Activated naive CD8-positive, alpha-beta T cell (primary cell): ENCODE results near the gene IDH3B.
"Not testable (repeated sequence)": the region's sequence is repeated elsewhere in the genome, so short reads cannot be mapped to it uniquely, and the experiment has no call there.

Experiments
- H3K27ac Mint-ChIP-seq: one replicate; pipeline ENCODE4 v1.8.0; 2021; ENCODE audit warnings: mixed read lengths
- H3K27me3 Mint-ChIP-seq: one replicate; pipeline ENCODE4 v1.8.0; 2021; ENCODE audit warnings: mixed read lengths
- H3K36me3 Mint-ChIP-seq: one replicate; pipeline ENCODE4 v1.8.0; 2021; ENCODE audit warnings: mixed read lengths
- H3K4me1 Mint-ChIP-seq: one replicate; pipeline ENCODE4 v1.8.0; 2021; ENCODE audit warnings: low read depth, mixed read lengths
- H3K4me3 Mint-ChIP-seq: one replicate; pipeline ENCODE4 v1.8.0; 2021; ENCODE audit warnings: mild to moderate bottlenecking, mixed read lengths
- H3K9me3 Mint-ChIP-seq: one replicate; pipeline ENCODE4 v1.8.0; 2021; ENCODE audit warnings: low read depth, mixed read lengths

Gene IDH3B

DNA sequence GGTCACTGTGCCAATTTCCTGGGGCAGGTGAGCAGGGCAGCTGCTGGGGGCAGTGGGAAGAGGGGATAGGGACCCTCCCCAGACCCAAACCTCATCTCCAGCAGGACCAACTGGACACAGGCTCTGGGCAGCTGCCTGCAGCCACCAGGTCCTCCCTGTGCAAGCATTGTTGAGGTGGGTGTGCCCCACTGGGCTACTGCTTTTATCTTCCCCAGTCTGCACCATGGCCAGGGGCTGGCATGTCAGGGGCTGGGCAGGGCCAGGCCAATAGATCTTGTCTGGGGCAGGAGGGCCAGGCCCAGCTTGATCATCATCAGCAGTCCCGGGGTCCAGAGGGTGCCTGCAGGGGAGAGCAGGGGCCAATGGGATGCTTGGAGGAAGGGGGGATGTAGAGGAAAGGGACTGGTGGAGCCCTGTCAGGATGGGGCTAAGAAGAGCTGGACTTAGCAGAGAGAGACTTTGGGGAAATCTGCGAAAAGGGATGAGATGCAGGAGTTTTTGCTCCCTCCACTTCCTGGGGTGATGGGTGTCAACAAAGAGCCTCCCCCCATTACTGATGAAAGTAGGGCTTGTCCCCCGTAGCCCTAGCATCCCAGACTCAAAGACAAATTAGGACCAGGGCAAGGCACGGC lies 34.3 kb upstream of the IDH3B start:
- Mint-ChIP-seq H3K4me3 (no peak overlapping the region), H3K9me3 (no peaks in the 10 kb centered on the region), H3K36me3 (no peaks in the 10 kb centered on the region), H3K4me1 (peaks cover 2% of the 10 kb centered on the region), H3K27me3 (peaks cover 9% of the 10 kb centered on the region), H3K27ac (no peak overlapping the region)

DNA sequence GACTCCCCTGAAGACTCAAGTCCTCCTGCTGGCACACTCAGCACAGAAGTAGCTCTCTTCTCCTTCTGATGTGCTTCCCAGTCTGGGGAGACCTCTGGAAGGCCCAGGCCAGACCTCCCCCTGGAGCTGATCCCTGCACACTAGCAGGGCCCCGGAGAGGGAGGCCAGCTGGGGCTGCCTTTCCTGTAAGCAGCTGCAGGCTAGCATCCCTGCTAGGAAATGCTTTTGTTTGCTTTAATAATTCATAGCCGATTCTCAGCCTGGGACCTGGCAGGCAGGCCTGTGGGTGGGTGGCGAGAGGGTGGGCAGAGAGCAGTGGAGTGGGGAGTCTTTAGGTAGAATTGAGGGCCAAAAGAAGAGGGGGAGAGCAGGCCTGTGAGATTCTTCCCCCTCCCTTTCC lies 33.8 kb upstream of the IDH3B start:
- Mint-ChIP-seq H3K4me3 (no peak overlapping the region), H3K27me3 (peaks cover 9% of the 10 kb centered on the region), H3K9me3 (no peaks in the 10 kb centered on the region), H3K27ac (no peak overlapping the region), H3K4me1 (peaks cover 2% of the 10 kb centered on the region), H3K36me3 (no peaks in the 10 kb centered on the region)

DNA sequence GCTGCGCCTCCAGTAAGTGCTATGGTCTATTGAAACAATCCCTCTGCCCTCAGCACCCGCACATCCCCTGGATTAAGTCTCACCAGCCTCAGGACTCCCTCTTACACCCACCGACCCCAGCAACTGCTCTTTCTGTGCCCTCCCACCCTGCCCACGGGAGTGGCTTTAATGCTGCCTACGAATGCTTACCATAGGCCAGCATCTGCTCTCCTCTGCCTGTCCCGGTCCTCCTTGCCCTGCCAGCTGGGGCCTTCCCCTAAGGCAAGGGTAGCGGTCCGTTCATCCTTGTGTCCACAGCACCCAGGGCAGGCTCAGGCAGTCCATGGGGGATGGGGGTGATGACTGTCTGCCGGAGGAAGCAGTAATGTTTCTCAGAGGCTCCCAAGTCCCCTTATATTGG lies 32.6 kb upstream of the IDH3B start:
- H3K27ac Mint-ChIP-seq = no peak overlapping the region
- H3K27me3 Mint-ChIP-seq = peaks cover 11% of the 10 kb centered on the region
- H3K4me1 Mint-ChIP-seq = peaks cover 7% of the 10 kb centered on the region
- no peaks in the 10 kb centered on the region for H3K36me3 Mint-ChIP-seq
- H3K9me3 Mint-ChIP-seq = no peaks in the 10 kb centered on the region
- H3K4me3 Mint-ChIP-seq = no peak overlapping the region

DNA sequence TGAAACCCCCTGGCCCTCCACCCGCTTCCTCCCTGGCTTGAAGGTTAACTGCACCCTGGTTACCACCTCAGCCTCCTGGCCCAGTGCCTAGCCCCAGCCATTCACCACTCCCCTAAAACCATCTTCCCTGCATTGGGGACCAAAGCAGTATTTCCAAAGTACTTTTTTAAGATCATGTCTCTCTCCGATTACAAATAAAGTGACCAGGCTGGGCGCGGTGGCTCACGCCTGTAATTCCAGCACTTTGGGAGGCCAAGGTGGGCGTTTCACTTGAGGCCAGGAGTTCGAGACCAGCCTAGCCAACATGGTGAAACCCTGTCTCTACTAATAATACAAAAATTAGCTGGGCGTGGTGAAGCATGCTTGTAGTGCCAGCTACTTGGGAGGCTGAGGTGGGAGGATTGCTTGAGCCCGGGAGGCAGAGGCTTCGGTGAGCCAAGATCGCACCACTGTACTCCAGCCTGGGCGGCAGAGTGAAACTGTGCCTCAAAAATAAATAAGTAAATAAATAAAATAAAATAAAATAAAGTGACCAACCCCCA lies 32.0 kb upstream of the IDH3B start:
- H3K27ac Mint-ChIP-seq, H3K36me3 Mint-ChIP-seq, H3K4me3 Mint-ChIP-seq, H3K9me3 Mint-ChIP-seq: not testable (repeated sequence)
- peaks cover 12% of the 10 kb centered on the region for H3K4me1 Mint-ChIP-seq
- H3K27me3 Mint-ChIP-seq = peaks cover 14% of the 10 kb centered on the region

DNA sequence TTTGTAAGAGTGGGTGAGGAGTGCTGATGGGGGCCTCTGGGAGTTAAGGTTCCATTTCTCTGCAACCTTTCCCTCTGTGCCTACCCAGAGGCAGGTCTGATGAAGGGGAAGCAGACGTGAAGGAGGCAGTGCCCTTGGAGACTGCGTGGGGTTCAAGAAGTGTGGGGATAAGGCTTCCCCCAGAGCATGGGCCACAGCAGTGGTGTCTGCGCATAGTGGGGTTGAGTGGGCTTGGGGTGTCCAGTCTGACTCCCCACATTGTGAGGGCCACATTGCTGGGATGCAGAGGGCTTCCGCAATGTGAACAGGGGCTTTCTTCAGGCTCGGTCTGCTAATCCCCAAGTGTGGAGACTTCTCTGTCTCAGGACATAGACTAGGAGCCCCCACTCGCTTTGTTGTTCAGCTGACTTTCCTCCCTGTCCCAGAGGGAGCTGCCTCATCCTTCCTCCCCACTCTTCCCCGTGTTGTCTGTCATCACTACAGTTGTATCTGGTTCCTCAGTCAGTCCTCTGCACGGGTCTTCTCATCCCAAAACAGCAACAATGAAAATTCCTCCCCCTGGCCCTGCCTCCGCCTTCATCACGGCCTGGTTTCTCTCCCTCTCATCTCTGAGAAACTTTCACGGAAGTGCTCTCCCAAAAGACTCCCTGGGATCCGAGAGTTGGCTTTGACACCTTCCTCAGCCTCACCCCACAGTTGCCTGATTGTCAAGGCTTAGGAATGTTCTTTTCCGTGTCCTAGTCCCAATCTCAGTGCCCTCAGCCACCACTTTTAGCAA lies 31.4 kb upstream of the IDH3B start:
- Mint-ChIP-seq H3K4me3 (no peak overlapping the region), H3K9me3 (no peaks in the 10 kb centered on the region), H3K4me1 (peaks cover 15% of the 10 kb centered on the region), H3K27ac (no peak overlapping the region), H3K27me3 (peaks cover 14% of the 10 kb centered on the region), H3K36me3 (no peaks in the 10 kb centered on the region)

DNA sequence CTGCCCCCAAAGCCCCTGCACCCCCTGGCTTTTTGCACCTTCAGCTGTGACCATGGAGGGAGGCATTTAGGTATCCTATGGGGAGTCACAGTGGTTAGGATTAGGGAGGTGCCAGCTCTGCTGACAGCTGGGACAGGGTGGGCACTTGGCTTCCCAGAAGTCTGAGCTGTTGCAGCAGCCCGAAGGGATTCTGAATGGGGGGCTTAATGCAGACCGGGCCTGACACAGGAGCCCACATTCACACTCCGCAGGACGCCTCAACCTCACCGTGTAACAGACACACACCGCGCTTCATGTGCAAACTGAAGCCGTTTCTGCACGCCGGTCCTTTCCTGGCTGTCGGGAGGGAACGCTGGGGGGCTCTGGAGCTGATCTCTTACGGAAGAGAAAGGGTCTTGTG lies 30.5 kb upstream of the IDH3B start:
- Mint-ChIP-seq H3K36me3 (no peaks in the 10 kb centered on the region), H3K4me1 (peaks cover 15% of the 10 kb centered on the region), H3K4me3 (no peak overlapping the region), H3K27me3 (peaks cover 14% of the 10 kb centered on the region), H3K27ac (no peak overlapping the region), H3K9me3 (no peaks in the 10 kb centered on the region)

DNA sequence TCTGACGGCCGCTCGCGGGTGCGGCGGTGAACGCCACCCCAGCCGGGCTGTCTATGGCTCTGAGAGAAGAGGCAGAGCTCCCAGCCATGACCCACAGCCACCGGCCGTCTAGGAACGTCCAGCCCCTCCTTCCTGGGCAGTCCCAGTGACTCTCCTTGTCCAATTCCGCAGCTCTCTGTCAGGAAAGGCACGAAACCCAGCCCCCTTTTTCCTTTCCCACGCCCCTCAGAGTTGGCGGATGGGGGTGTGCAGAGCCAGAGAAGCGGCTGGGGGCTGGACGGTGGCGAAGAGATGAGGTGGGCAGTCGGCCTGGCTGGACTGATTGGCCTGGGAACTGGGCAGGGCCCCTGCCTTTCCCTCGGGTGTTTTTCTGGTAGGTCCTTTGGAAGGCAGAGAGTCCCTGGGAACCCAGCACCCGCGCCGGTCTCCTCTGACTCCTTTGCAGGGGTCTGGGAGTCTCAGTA lies 30.0 kb upstream of the IDH3B start:
- Mint-ChIP-seq H3K9me3 (no peaks in the 10 kb centered on the region), H3K4me3 (peak overlapping the region; percentile 20), H3K36me3 (no peaks in the 10 kb centered on the region), H3K27me3 (peaks cover 14% of the 10 kb centered on the region), H3K27ac (no peak overlapping the region), H3K4me1 (peaks cover 18% of the 10 kb centered on the region)

DNA sequence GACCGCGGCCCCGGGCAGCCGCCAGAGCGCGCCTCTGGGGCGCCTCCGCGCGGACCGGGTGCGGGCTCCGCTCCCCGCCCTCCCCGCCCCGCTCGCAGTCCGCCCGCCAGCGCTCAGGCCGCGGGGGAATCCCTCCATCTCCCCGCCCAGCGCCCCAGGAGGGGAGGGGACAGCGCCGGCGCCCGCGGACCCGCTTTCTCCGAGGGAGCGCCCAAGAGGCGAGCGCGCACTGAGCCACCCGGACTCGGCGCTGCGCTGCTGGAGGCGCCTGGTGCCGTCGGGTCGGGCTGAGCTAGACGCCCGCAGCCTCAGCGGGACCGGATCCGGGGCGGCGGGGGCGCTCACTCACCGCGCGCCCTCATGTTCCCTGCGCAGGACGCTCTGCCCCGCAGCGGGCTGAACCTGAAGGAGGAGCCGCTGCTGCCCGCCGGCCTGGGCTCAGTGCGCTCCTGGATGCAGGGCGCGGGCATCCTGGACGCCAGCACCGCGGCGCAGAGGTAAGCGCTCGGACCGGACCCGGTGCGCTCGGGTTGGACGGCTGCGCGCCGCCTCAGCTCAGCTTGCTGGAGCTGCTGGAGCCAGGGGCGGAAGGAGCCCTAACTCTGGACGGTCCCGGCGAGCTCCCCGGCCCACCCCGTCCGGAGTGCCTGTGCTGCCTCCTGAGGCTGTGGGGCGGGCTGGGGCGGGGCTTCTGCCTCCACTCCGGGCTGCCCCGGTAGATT lies 29.4 kb upstream of the IDH3B start:
- Mint-ChIP-seq H3K27ac (no peak overlapping the region), H3K4me1 (peaks cover 18% of the 10 kb centered on the region), H3K27me3 (peaks cover 14% of the 10 kb centered on the region), H3K4me3 (no peak overlapping the region), H3K36me3 (no peaks in the 10 kb centered on the region), H3K9me3 (no peaks in the 10 kb centered on the region)

DNA sequence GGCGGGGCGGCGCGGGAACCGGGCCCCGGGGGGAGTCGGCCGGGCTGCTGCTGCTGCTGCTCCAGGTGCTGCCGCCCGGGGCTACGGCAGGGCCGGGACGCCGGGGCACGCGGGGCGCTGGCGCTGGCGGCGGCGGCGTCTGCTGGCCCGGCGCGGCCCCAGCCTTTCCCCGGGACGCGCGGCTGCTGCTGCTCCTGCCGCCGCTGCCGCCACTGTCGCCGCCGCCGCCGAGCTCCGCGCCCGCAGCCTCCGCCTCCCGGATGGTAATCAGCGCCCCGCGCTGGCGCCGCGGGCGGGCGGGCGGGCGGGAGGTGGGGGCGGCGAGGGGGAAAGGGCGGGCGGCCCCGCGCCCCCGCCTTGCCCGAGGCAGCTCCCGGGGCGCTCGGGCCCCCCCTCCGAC lies 28.9 kb upstream of the IDH3B start:
- H3K27ac Mint-ChIP-seq = no peak overlapping the region
- H3K9me3 Mint-ChIP-seq = no peaks in the 10 kb centered on the region
- H3K27me3 Mint-ChIP-seq = peaks cover 14% of the 10 kb centered on the region
- no peak overlapping the region for H3K4me3 Mint-ChIP-seq
- peaks cover 23% of the 10 kb centered on the region for H3K4me1 Mint-ChIP-seq
- no peaks in the 10 kb centered on the region for H3K36me3 Mint-ChIP-seq

DNA sequence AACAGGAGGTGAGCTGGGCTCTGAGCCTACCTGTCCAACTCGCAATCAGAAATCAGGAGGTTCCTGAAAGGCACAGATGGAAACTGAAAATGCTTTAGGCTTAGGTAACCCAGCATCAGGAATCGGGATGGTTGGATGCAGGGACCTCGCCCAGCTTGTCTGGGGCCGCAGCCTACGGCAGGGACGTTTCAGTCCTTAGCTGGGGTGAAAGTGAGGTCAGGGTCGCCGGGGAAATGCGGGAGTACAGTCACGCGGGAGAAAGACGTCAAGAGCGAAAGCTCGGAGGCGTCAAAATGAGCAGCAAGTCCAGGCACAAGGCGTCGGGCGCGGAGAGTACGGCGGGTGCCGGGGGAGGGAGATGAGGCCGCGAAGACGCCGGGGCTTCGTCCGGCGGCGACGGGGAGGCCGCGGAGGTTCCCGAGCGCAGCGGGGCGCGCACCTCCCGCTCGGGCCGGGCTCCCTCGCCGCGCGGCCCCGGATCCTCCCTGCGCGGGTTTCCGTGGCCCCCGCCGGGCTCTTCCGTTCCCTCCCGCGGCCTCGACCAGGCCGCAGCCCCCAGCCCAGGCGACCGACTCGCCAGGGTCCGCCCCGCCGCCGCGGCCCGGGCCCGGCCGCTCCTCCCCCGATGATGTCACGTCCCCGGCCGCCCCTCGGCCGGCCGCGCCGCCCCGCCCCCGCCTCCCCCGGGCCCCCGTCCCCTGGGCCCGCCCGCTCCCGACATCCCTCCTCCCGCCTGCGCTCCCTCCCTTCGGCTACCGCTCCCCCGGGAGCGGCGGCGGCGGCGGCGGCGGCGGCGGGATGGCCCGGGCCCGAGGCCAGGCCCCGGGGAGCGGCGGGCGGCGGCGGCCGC lies 28.2 kb upstream of the IDH3B start, which contains the start of gene EBF4:
TSS of gene EBF4 (plus strand) at position 745 of the 850 bp plus-strand sequence. CDS start 866 bp downstream, outside the sequence.
- peak within 1 kb of the TSS; percentile 35 for H3K27ac Mint-ChIP-seq
- H3K4me1 Mint-ChIP-seq = peaks cover 29% of the 10 kb centered on the region
- peak within 1 kb of the TSS; percentile 90 for H3K4me3 Mint-ChIP-seq
- no peaks in the 10 kb centered on the region for H3K9me3 Mint-ChIP-seq
- no peaks in the 10 kb centered on the region for H3K36me3 Mint-ChIP-seq
- H3K27me3 Mint-ChIP-seq = peaks cover 14% of the 10 kb centered on the region

DNA sequence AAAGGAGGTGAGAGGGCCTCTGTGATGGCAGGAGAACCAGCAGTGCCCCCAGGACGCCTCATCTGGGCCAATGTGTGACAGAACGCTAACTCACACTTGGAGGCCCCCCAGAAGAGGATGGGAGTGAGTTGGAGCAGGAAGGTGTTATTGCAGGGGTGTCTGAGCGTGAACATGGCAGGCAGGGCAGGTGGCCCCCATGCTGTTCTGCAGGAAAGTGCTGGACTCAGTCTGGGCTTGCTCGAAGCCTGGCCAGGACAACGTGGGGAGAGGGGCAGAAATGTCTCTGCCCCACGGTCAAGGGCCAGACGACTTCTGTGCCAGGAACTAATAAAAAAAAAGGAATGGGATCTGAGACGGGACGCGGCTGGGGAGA lies 27.6 kb upstream of the IDH3B start:
- H3K27ac Mint-ChIP-seq = no peak overlapping the region
- H3K36me3 Mint-ChIP-seq = no peaks in the 10 kb centered on the region
- H3K4me3 Mint-ChIP-seq = peak overlapping the region; percentile 90
- no peaks in the 10 kb centered on the region for H3K9me3 Mint-ChIP-seq
- H3K27me3 Mint-ChIP-seq = peaks cover 14% of the 10 kb centered on the region
- H3K4me1 Mint-ChIP-seq = peaks cover 29% of the 10 kb centered on the region

DNA sequence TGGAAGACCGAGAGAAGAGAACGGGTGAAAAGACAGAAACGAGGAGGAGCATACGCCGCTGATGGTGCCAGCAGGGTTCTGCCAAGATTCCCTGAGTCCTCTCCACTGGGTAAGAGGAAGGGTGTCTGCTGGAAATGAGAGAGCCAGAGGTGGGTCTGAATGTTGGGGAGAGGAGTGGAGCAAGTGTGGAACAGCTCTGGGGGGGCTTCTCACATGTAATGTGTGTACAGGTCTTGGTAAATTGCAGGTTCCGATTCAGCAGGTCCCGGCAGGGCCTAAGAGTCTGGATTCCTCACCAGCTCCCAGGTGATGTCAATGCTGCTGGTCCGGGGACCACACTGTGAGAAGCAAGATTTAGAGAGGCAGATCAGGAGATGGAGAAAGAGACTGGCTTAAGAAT lies 27.1 kb upstream of the IDH3B start:
- Mint-ChIP-seq H3K4me1 (peaks cover 31% of the 10 kb centered on the region), H3K36me3 (no peaks in the 10 kb centered on the region), H3K9me3 (no peaks in the 10 kb centered on the region), H3K27ac (no peak overlapping the region), H3K27me3 (peaks cover 12% of the 10 kb centered on the region), H3K4me3 (peak overlapping the region; percentile 90)

DNA sequence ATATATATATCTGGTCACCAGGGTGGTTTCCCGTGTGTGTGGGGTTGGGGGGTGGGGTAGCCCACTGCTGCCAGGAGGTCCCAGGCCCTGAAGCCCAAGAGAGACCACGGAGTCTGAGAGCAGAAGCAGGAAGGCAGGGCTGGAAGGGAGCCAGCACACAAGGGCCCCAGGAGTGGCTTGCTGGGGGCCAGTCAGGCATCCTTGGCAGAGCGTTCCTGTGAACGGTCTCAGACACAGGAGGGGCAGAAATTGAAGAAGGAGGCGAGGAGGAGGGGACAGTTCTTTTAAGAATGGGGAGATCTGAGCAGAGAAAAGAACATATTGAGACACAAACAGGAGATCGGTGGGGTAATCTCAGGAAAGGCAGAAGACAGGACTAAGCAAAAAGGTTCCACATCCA lies 26.7 kb upstream of the IDH3B start:
- Mint-ChIP-seq H3K4me3 (peak overlapping the region; percentile 90), H3K36me3 (no peaks in the 10 kb centered on the region), H3K27me3 (peaks cover 11% of the 10 kb centered on the region), H3K9me3 (no peaks in the 10 kb centered on the region), H3K4me1 (peaks cover 31% of the 10 kb centered on the region), H3K27ac (no peak overlapping the region)

DNA sequence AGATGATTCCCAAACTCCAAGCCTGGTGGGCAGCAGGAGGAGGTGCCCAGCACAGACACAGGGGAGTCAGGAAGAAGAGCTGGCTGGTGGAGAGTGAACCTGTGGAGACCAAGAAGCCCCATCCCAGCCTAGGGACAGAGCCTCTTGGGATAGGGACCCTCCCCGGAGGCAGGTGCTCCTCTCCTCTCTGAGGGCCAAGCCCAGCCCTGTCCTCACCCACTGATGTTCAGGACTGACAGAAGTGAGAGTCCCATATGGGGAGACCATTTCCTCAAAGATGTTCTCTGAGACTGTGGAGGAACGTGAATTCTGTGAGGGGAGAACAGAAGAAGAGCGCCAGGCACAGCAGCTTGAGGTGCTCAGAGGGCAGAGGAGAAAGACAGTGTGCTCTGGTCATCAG lies 26.2 kb upstream of the IDH3B start:
- Mint-ChIP-seq H3K4me3 (no peak overlapping the region), H3K27ac (no peak overlapping the region), H3K4me1 (peaks cover 31% of the 10 kb centered on the region), H3K9me3 (no peaks in the 10 kb centered on the region), H3K27me3 (peaks cover 8% of the 10 kb centered on the region), H3K36me3 (no peaks in the 10 kb centered on the region)
